GM18511 (cell line): ENCODE results near the gene ALDH1L2.

ENCODE experiments used
- ATAC-seq: cut with Tn5 transposase; IDR thresholded peaks from one replicate; pipeline ENCODE4 v1.9.1; 2021; ENCODE audit warnings: mild to moderate bottlenecking, moderate library complexity; ENCODE audit not compliant: unreplicated experiment

ALDH1L2 gene

GRCh38 chr12:105085501-105085900, 1.2 kb upstream of the ALDH1L2 start:
- ATAC-seq = no peak

GRCh38 chr12:105083551-105084105, 630 bp downstream of the ALDH1L2 start:
- peak; percentile 45 for ATAC-seq

GRCh38 chr12:105083031-105083430, 1.2 kb downstream of the ALDH1L2 start:
- ATAC-seq = no peak

GRCh38 chr12:105078712-105079570, 5.3 kb downstream of the ALDH1L2 start:
- no peak for ATAC-seq

- ATAC-seq = no peak
Observed at GRCh38 chr12:105077435-105077834, 6.8 kb downstream of the ALDH1L2 start.

GRCh38 chr12:105076913-105077312, 7.3 kb downstream of the ALDH1L2 start:
- ATAC-seq = no peak

GRCh38 chr12:105076098-105076497, 8.2 kb downstream of the ALDH1L2 start:
- ATAC-seq = no peak

GRCh38 chr12:105072888-105073488, 11.3 kb downstream of the ALDH1L2 start:
- no peak for ATAC-seq

GRCh38 chr12:105071981-105072380, 12.3 kb downstream of the ALDH1L2 start:
- no peak for ATAC-seq

GRCh38 chr12:105069936-105070702, 14.1 kb downstream of the ALDH1L2 start:
- ATAC-seq = no peak

GRCh38 chr12:105067511-105068031, 16.7 kb downstream of the ALDH1L2 start:
- ATAC-seq = no peak

GRCh38 chr12:105064564-105065178, 19.6 kb downstream of the ALDH1L2 start:
- no peak for ATAC-seq

- no peak for ATAC-seq
Observed at GRCh38 chr12:105060715-105061378, 23.4 kb downstream of the ALDH1L2 start.

GRCh38 chr12:105057174-105057573, 27.1 kb downstream of the ALDH1L2 start:
- ATAC-seq = no peak

- peak; percentile 68 for ATAC-seq
Observed at GRCh38 chr12:105053116-105053572, 31.1 kb downstream of the ALDH1L2 start.

GRCh38 chr12:105051981-105052380, 32.3 kb downstream of the ALDH1L2 start:
- no peak for ATAC-seq

GRCh38 chr12:105048315-105048714, 35.9 kb downstream of the ALDH1L2 start:
- ATAC-seq = no peak

- ATAC-seq = no peak
Observed at GRCh38 chr12:105047308-105047707, 37.0 kb downstream of the ALDH1L2 start.

GRCh38 chr12:105041186-105041585, 43.1 kb downstream of the ALDH1L2 start:
- ATAC-seq = no peak

- no peak for ATAC-seq
Observed at GRCh38 chr12:105040476-105040875, 43.8 kb downstream of the ALDH1L2 start.
